Neuronal stem cell (in vitro differentiated cells): Measurements from ENCODE around the gene ROBO2.

ENCODE experiments used
- DNase-seq: peaks from one replicate; pipeline ENCODE4 v3.0.0-alpha.2; 2013; ENCODE audit warnings: low spot score
- H2AFZ ChIP-seq: one replicate; pipeline ENCODE4 v1.6.1; 2013; ENCODE audit warnings: mild to moderate bottlenecking, low read length, inconsistent platforms
- H2AK5ac ChIP-seq: 2 replicates; pipeline ENCODE4 v1.6.1; 2013; ENCODE audit warnings: low read depth, mild to moderate bottlenecking, inconsistent platforms, low read length, moderate library complexity, mixed read lengths
- H2BK120ac ChIP-seq: 2 replicates; pipeline ENCODE4 v1.6.1; 2013; ENCODE audit warnings: low read depth, mild to moderate bottlenecking, inconsistent platforms, low read length, moderate library complexity, mixed read lengths
- H2BK12ac ChIP-seq: one replicate; pipeline ENCODE4 v1.6.1; 2013; ENCODE audit warnings: low read length, inconsistent platforms
- H2BK15ac ChIP-seq: 2 replicates; pipeline ENCODE4 v1.6.1; 2013; ENCODE audit warnings: mild to moderate bottlenecking, low read length, inconsistent platforms, mixed read lengths
- H2BK5ac ChIP-seq: one replicate; pipeline ENCODE4 v1.6.1; 2013; ENCODE audit warnings: inconsistent platforms, mild to moderate bottlenecking, low read length, moderate library complexity
- H3K14ac ChIP-seq: one replicate; pipeline ENCODE4 v1.6.1; 2013; ENCODE audit warnings: low read length, inconsistent platforms
- H3K18ac ChIP-seq: 2 replicates; pipeline ENCODE4 v1.6.1; 2013; ENCODE audit warnings: low read length, inconsistent platforms
- H3K23ac ChIP-seq: 2 replicates; pipeline ENCODE4 v1.6.1; 2013; ENCODE audit warnings: low read depth, mild to moderate bottlenecking, mixed read lengths, low read length, inconsistent platforms; ENCODE audit not compliant: poor library complexity
- H3K27ac ChIP-seq: replicated peaks from 3 replicates; pipeline ENCODE4 v1.5.1; 2013; ENCODE audit warnings: low read length, inconsistent platforms
- H3K27me3 ChIP-seq, 3 experiments: 2 replicates each; pipeline ENCODE4 v1.6.1; 2013; ENCODE audit warnings: low read length in 3 of 3, mild to moderate bottlenecking in 2 of 3, inconsistent platforms in 1 of 3, low read depth in 1 of 3, mixed read lengths in 1 of 3, moderate library complexity in 1 of 3; ENCODE audit not compliant: control insufficient read depth in 3 of 3, insufficient read depth in 3 of 3
- H3K36me3 ChIP-seq, 2 donors: replicated peaks in 1 of 2; 2 replicates each; pipeline ENCODE4 v1.6.1; 2013; ENCODE audit warnings: low read length in 2 of 2; ENCODE audit not compliant: control insufficient read depth in 2 of 2, insufficient read depth in 2 of 2
- H3K4ac ChIP-seq: 2 replicates; pipeline ENCODE4 v1.6.1; 2013; ENCODE audit warnings: inconsistent platforms, mild to moderate bottlenecking, low read length, moderate library complexity
- H3K4me1 ChIP-seq, 2 donors: 1 replicate in 1 of 2; 2 replicates in 1 of 2; pipeline ENCODE4 v1.6.1; 2013; ENCODE audit warnings: low read length in 2 of 2, low read depth in 1 of 2; ENCODE audit not compliant: control insufficient read depth in 2 of 2, insufficient read depth in 1 of 2
- H3K4me2 ChIP-seq: one replicate; pipeline ENCODE4 v1.6.1; 2013; ENCODE audit warnings: mild to moderate bottlenecking, low read length, inconsistent platforms; ENCODE audit not compliant: insufficient read depth, poor library complexity, severe bottlenecking
- H3K4me3 ChIP-seq, 2 donors: 2 replicates each; pipeline ENCODE4 v1.5.1; 2013; ENCODE audit warnings: low read length in 2 of 2, mild to moderate bottlenecking in 2 of 2, inconsistent platforms in 1 of 2, moderate library complexity in 1 of 2
- H3K79me1 ChIP-seq: one replicate; pipeline ENCODE4 v1.6.1; 2013; ENCODE audit warnings: low read depth, mild to moderate bottlenecking, inconsistent platforms, low read length, moderate library complexity
- H3K9ac ChIP-seq: one replicate; pipeline ENCODE4 v1.6.1; 2013; ENCODE audit warnings: mild to moderate bottlenecking, low read depth, low read length, inconsistent platforms; ENCODE audit not compliant: poor library complexity
- H3K9me3 ChIP-seq, 2 donors: replicated peaks in 1 of 2; 2 replicates each; pipeline versions ENCODE3 to v1.6.1; 2013; ENCODE audit warnings: low read length in 2 of 2, mild to moderate bottlenecking in 2 of 2, inconsistent platforms in 1 of 2, low read depth in 1 of 2, mixed read lengths in 1 of 2, moderate library complexity in 1 of 2; ENCODE audit not compliant: control insufficient read depth in 2 of 2, insufficient read depth in 1 of 2
- H4K8ac ChIP-seq: one replicate; pipeline ENCODE4 v1.6.1; 2013; ENCODE audit warnings: low read depth, mild to moderate bottlenecking, inconsistent platforms, low read length, moderate library complexity
- H4K91ac ChIP-seq: one replicate; pipeline ENCODE4 v1.6.1; 2013; ENCODE audit warnings: low read length, low read depth, mild to moderate bottlenecking, inconsistent platforms; ENCODE audit not compliant: poor library complexity
- WGBS, 2 donors: extraction: QIAGEN DNeasy Blood & Tissue Kit; methylation state at CpG; one replicate each; pipeline ENCODE4 v1.1.7; 2013; ENCODE audit warnings: missing lambda C conversion rate in 2 of 2, mixed read lengths in 1 of 2; ENCODE audit not compliant: insufficient read length in 2 of 2, insufficient replicate concordance in 1 of 2; ENCODE audit errors: extremely low coverage in 2 of 2; 5-methylcytosine and 5-hydroxymethylcytosine counted together

Gene ROBO2

GRCh38 chr3:77524946-77525682, 485.2 kb downstream of the ROBO2 start:
- Histone ChIP-seq H3K27me3 (no peaks in the 10 kb centered on the region), H3K36me3 (no peaks in the 10 kb centered on the region), H3K23ac (no peak overlapping the region), H3K4ac (no peak overlapping the region), H2BK12ac (no peak overlapping the region), H2BK5ac (no peak overlapping the region), H3K79me1 (no peaks in the 10 kb centered on the region), H2BK120ac (no peak overlapping the region), H3K9ac (no peak overlapping the region), H3K14ac (no peak overlapping the region), H4K8ac (no peak overlapping the region), H2BK15ac (no peak overlapping the region), H2AFZ (no peak overlapping the region), H2AK5ac (no peak overlapping the region), H3K4me1 (peaks cover 0 to 4% of the 10 kb centered on the region in 2 donors), H3K4me2 (no peak overlapping the region), H3K4me3 (no peak overlapping the region), H3K18ac (no peak overlapping the region), H3K27ac (no peak overlapping the region), H3K9me3 (no peaks in the 10 kb centered on the region), H4K91ac (no peak overlapping the region)
- DNase-seq: no peak
- no CpG with 5 or more reads among the region's 3 CpGs for WGBS, 2 donors

- no peak overlapping the region for H3K27ac ChIP-seq
Observed at GRCh38 chr3:77526573-77527113, 486.7 kb downstream of the ROBO2 start.

GRCh38 chr3:77529522-77529921, 489.6 kb downstream of the ROBO2 start:
- Histone ChIP-seq H3K4me1 (peaks cover 0 to 4% of the 10 kb centered on the region in 2 donors), H2AFZ (no peak overlapping the region), H3K4ac (no peak overlapping the region), H3K23ac (no peak overlapping the region), H4K8ac (no peak overlapping the region), H3K27ac (no peak overlapping the region), H3K14ac (no peak overlapping the region), H2AK5ac (no peak overlapping the region), H3K9me3 (no peaks in the 10 kb centered on the region), H4K91ac (no peak overlapping the region), H3K79me1 (no peaks in the 10 kb centered on the region), H3K18ac (no peak overlapping the region), H3K27me3 (no peaks in the 10 kb centered on the region), H3K4me2 (no peak overlapping the region), H3K4me3 (no peak overlapping the region), H3K9ac (no peak overlapping the region), H2BK12ac (no peak overlapping the region), H3K36me3 (no peaks in the 10 kb centered on the region), H2BK15ac (no peak overlapping the region), H2BK120ac (no peak overlapping the region), H2BK5ac (no peak overlapping the region)
- no peak for DNase-seq
- WGBS, 2 donors: no CpG with 5 or more reads among the region's 1 CpG

More at GRCh38 chr3:77526573-77527113, 486.7 kb downstream of the ROBO2 start:
- Histone ChIP-seq H3K18ac (no peak overlapping the region), H3K4me2 (no peak overlapping the region), H4K8ac (no peak overlapping the region), H3K9ac (no peak overlapping the region), H2BK12ac (no peak overlapping the region), H3K4me3 (no peak overlapping the region), H3K9me3 (no peaks in the 10 kb centered on the region), H4K91ac (no peak overlapping the region), H2BK5ac (no peak overlapping the region), H2BK15ac (no peak overlapping the region), H3K36me3 (no peaks in the 10 kb centered on the region), H3K4ac (no peak overlapping the region), H2AFZ (peak overlapping the region; percentile 84), H2AK5ac (no peak overlapping the region), H3K23ac (no peak overlapping the region), H2BK120ac (no peak overlapping the region), H3K4me1 (peaks cover 0 to 4% of the 10 kb centered on the region in 2 donors), H3K79me1 (no peaks in the 10 kb centered on the region), H3K14ac (no peak overlapping the region), H3K27me3 (no peaks in the 10 kb centered on the region)
- no peak for DNase-seq
- no CpG with 5 or more reads among the region's 4 CpGs for WGBS, 2 donors

- H3K9me3 ChIP-seq: no peaks in the 10 kb centered on the region
- no peak overlapping the region for H3K27ac ChIP-seq
- H2BK120ac ChIP-seq: no peak overlapping the region
- H3K14ac ChIP-seq: no peak overlapping the region
- H3K27me3 ChIP-seq: no peaks in the 10 kb centered on the region
- H3K36me3 ChIP-seq: no peaks in the 10 kb centered on the region
- H3K79me1 ChIP-seq: no peaks in the 10 kb centered on the region
- H2BK12ac ChIP-seq: no peak overlapping the region
- no CpG with 5 or more reads among the region's 4 CpGs for WGBS, 2 donors
- H4K91ac ChIP-seq: no peak overlapping the region
- H4K8ac ChIP-seq: no peak overlapping the region
- no peak overlapping the region for H3K4me3 ChIP-seq
- H3K18ac ChIP-seq: no peak overlapping the region
- no peak overlapping the region for H3K4me2 ChIP-seq
- H3K4ac ChIP-seq: no peak overlapping the region
- no peak overlapping the region for H2AK5ac ChIP-seq
- DNase-seq: no peak
- peaks cover 0 to 4% of the 10 kb centered on the region in 2 donors for H3K4me1 ChIP-seq
- no peak overlapping the region for H2BK15ac ChIP-seq
- no peak overlapping the region for H2AFZ ChIP-seq
- no peak overlapping the region for H3K9ac ChIP-seq
- H3K23ac ChIP-seq: no peak overlapping the region
- no peak overlapping the region for H2BK5ac ChIP-seq
Observed at GRCh38 chr3:77530870-77531269, 491.0 kb downstream of the ROBO2 start.
